NOMO-1 treated with dmso at 0.1 percent for 144 hours (cell line): ENCODE measurements around the gene TTC27.
"Not testable (repeated sequence)": the region's sequence is repeated elsewhere in the genome, so short reads cannot be mapped to it uniquely, and the experiment has no call there.

Experiments
- DNase-seq: peaks from one replicate; lab custom pipeline; 2025; ENCODE audit not compliant: unreplicated experiment; lab: John Stamatoyannopoulos, UW

TTC27 gene

GRCh38 chr2:32627814-32628579 is at the start of gene TTC27:
Gene TTC27, plus strand, starts transcription at chr2:32628050. Its CDS starts 243 bp downstream, at chr2:32628293.
- peak; percentile 92 for DNase-seq

DNA sequence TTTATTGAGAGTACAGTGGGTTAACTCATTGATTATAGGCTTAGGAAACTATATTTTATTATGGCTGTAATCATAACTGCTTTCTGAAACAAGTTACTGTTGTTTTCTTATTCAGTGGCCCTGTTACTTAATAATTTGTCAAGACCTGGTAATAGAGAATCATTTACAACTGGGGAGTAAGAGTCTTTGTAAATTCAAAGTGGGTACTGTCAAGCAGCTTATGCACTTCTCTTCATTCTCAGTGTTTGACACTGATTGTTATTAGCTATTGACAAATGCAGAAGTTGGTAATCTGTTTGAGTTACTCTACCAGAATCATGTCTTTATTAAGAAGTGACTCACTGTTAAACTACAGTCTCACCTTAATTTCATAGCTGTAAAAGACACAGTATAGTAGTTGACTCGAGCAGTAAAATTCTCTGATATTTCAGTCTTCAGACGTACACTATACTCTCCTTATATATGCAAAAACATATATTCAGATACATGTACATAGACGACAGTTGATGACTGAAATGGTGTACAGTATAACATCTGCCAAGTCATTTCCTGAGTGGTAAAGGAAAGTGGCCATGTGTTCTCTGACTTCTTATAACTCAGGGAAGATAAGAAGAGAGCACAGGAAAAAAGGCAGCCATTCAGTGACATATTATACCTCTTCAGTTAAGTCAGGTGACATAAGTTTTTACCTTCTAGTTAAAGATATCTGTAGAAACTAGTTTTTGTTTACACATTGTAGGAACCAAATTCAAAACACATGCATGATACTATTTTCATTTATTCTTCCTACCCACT is 36.0 kb upstream of the TTC27 start:
- peak; percentile 9 for DNase-seq

- DNase-seq, result no peak
These were observed 33.3 kb upstream of the TTC27 start for GRCh38 chr2:32594573-32594972.

- no peak for DNase-seq
These were observed 16.5 kb upstream of the TTC27 start for GRCh38 chr2:32611366-32611765.

DNA sequence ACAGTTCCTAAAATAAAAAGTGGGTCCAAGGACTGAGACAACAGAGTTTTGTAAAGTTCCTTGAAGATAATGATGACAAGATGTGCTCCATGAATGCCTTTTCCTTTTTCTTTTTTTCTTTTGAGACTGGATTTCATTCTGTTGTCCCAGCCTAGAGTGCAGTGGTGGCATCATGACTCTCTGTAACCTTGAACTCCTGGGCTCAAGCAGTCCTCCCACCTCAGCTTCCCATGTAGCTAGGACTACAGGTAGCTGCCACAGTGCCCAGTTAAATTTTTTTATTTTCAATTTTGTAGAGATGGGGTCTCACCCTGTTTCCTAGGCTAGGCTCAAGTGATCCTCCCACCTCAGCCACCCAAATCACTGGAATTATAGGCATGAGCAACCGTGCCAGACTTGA is 16.1 kb upstream of the TTC27 start:
- no peak for DNase-seq

- DNase-seq, result peak; percentile 7
These were observed 13.8 kb upstream of the TTC27 start for GRCh38 chr2:32614084-32614483.

- no peak for DNase-seq
These were observed 10.2 kb upstream of the TTC27 start for GRCh38 chr2:32617599-32618189.

- DNase-seq, result no peak
These were observed 5.1 kb upstream of the TTC27 start for GRCh38 chr2:32622570-32623310.

GRCh38 chr2:32623311-32623706 is 4.5 kb upstream of the TTC27 start:
- no peak for DNase-seq

- DNase-seq, result no peak
These were observed 3.0 kb upstream of the TTC27 start for GRCh38 chr2:32624812-32625211.

DNA sequence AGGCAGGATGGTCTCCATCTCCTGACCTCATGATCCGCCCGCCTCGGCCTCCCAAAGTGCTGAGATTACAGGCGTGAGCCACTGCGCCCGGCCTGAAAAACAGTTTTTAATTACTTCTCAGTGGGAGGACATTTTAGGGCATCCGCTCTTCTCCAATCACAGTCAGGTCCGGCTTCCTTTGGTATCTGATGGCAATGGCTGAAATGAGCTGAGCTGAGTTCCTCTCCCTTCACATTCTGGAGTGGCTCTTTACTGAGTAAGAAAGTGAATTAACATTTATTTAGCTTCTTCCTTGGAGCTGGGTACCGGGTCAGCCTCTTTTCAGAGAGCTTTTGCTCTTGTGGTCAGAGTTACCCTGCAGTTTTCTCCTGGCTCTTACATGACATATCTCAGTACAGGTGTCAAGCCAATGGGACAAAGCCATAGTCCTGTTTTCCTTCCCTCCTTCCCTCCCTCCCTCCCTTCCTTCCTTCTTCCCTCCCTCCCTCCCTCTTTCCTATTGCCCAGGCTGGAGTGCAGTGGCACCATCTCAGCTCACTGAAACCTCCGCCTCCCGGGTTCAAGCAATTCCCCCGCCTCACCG is 1.1 kb upstream of the TTC27 start:
- DNase-seq, result no peak

GRCh38 chr2:32627441-32627813 is 423 bp upstream of the TTC27 start:
- DNase-seq, result no peak

DNA sequence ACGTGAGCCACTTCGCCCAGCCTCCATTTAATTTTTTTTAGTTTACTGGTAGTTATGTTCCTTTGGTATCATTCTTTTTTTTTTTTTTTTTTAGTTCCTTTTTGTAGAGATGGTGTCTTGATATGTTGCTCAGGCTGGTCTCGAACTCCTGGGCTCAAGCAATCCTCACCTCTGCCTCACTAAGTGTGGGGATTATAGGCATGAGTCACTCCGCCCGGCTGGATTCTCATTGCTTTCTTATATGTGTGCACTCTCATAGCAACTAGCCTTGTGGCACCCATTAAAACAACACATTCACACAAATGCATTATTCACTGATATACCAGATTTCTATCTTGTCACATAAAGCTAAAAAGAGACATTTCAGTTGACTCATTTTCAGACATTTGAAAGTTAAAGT is 4.2 kb downstream of the TTC27 start:
- no peak for DNase-seq

GRCh38 chr2:32633040-32633439 is 5.2 kb downstream of the TTC27 start:
- no peak for DNase-seq

- not testable (repeated sequence) for DNase-seq
These were observed 10.7 kb downstream of the TTC27 start for GRCh38 chr2:32638548-32638947.

DNA sequence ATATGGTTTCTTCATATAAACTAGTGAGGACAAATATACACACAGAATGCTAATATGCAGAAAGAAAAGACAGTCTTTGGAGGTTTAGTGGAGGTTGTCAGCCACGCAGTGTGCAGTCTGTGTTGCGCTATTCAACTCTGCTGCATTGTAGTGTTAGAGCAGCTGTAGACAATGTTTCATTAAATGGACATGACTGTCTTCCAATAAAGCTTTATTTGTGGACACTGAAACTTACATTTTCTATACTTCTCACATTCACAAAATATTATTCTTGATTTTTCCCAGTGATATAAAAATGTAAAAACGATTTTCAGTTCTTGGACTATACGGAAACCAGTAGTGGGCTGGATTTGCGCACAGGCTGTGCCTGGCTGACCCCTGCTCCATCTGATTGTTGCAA is 13.3 kb downstream of the TTC27 start:
- DNase-seq, result no peak

DNA sequence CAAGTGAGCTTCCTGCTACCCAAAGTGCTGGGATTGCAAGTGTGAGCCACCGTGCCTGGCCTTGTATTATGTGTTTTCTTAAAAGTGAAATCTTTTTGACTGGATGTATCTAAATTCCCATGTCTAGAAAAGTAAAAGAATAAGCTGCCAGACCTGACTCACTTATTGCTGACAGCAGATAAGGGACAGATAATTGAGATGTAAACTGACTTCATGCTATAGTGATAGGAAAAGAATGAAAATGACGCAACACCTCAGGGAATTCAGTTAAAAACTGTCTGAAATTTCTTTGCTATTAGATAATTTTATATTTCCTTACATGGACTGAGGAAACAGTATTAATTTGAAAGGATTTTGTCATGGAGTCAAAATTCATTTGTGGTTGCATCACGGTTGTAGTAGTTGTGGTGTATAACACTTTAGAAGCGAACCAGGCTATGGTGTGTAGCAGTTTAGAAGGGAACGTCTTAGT is 19.4 kb downstream of the TTC27 start:
- DNase-seq, result no peak

- no peak for DNase-seq
These were observed 24.8 kb downstream of the TTC27 start for GRCh38 chr2:32652555-32653209.

- no peak for DNase-seq
These were observed 28.2 kb downstream of the TTC27 start for GRCh38 chr2:32656069-32656468.

- no peak for DNase-seq
These were observed 36.0 kb downstream of the TTC27 start for GRCh38 chr2:32663864-32664263.
